ENCODE results near the gene DVL1. TPM values are rescaled to one million over a fixed set of nuclear protein-coding genes. Genes with fewer than 3 reads are reported as not detected.

The DVL1 gene
- total and polyA plus RNA-seq, 2 of the 13 experiments (the other 11 are each of a cell fraction or from before 2014, with no cell fraction given), result 30.8 to 60.4 TPM

DNA sequence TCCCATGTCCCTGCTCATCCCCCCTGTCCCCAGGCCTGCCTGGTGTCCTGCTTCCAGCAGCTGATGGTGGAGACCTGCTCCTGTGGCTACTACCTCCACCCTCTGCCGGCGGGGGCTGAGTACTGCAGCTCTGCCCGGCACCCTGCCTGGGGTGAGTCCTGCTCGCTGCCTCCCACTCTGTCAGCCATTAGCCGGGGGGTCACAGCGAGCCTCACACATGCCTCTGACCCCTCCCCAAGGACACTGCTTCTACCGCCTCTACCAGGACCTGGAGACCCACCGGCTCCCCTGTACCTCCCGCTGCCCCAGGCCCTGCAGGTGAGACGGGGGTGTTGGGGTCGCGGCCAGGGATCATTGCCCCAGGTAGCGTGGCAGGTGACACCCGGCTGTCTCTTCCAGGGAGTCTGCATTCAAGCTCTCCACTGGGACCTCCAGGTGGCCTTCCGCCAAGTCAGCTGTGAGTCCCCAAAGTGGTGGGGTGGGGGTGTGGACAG is 58.9 kb downstream of the DVL1 start (continued):
- TF ChIP-seq, protein P1, sequence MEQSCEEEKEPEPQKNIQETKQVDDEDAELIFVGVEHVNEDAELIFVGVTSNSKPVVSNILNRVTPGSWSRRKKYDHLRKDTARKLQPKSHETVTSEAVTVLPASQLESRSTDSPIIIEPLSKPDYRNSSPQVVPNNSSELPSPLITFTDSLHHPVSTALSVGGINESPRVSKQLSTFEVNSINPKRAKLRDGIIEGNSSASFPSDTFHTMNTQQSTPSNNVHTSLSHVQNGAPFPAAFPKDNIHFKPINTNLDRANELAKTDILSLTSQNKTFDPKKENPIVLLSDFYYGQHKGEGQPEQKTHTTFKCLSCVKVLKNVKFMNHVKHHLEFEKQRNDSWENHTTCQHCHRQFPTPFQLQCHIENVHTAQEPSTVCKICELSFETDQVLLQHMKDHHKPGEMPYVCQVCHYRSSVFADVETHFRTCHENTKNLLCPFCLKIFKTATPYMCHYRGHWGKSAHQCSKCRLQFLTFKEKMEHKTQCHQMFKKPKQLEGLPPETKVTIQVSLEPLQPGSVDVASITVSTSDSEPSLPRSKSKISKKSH (CRISPR knock-in tag; IDR thresholded peaks at IDR 0.05; ENCODE audit: borderline replicate concordance), result 0 out of 2 replicates have a peak, but pooled peaks have one; percentile 31
- peak; percentile 32; the same call in 1 of the 2 replicates for TF ChIP-seq SMC3 (IDR thresholded peaks at IDR 0.05; ENCODE audit: low read length)
- TF ChIP-seq MZF1 (CRISPR knock-in tag; IDR thresholded peaks at IDR 0.05; ENCODE audit: borderline replicate concordance), result no peak
- 0 out of 2 replicates have a peak, but pooled peaks have one; percentile 18 for TF ChIP-seq GABPB1 (CRISPR knock-in tag; IDR thresholded peaks at IDR 0.05)
- no peak for TF ChIP-seq NR2F1 (CRISPR knock-in tag; IDR thresholded peaks at IDR 0.05)
- TF ChIP-seq NONO (IDR thresholded peaks at IDR 0.05), result no peak
- TF ChIP-seq NONO (CRISPR knock-in tag; conservative IDR thresholded peaks at IDR 0.05), result peak; percentile 31; the same call in 1 of the 2 replicates
- no peak for TF ChIP-seq DMAP1 (CRISPR knock-in tag; IDR thresholded peaks at IDR 0.05)
- TF ChIP-seq SRF (IDR thresholded peaks at IDR 0.05; ENCODE audit: low read depth, low read length), result no peak
- TF ChIP-seq, protein P2, sequence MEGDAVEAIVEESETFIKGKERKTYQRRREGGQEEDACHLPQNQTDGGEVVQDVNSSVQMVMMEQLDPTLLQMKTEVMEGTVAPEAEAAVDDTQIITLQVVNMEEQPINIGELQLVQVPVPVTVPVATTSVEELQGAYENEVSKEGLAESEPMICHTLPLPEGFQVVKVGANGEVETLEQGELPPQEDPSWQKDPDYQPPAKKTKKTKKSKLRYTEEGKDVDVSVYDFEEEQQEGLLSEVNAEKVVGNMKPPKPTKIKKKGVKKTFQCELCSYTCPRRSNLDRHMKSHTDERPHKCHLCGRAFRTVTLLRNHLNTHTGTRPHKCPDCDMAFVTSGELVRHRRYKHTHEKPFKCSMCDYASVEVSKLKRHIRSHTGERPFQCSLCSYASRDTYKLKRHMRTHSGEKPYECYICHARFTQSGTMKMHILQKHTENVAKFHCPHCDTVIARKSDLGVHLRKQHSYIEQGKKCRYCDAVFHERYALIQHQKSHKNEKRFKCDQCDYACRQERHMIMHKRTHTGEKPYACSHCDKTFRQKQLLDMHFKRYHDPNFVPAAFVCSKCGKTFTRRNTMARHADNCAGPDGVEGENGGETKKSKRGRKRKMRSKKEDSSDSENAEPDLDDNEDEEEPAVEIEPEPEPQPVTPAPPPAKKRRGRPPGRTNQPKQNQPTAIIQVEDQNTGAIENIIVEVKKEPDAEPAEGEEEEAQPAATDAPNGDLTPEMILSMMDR (CRISPR knock-in tag; IDR thresholded peaks at IDR 0.05), result peak; percentile 83
- peak; percentile 75 for TF ChIP-seq RAD21 (CRISPR knock-in tag; IDR thresholded peaks at IDR 0.05)
- TF ChIP-seq, protein P3, sequence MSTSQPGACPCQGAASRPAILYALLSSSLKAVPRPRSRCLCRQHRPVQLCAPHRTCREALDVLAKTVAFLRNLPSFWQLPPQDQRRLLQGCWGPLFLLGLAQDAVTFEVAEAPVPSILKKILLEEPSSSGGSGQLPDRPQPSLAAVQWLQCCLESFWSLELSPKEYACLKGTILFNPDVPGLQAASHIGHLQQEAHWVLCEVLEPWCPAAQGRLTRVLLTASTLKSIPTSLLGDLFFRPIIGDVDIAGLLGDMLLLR (CRISPR knock-in tag; IDR thresholded peaks at IDR 0.05), result no peak
- TF ChIP-seq, protein P4, sequence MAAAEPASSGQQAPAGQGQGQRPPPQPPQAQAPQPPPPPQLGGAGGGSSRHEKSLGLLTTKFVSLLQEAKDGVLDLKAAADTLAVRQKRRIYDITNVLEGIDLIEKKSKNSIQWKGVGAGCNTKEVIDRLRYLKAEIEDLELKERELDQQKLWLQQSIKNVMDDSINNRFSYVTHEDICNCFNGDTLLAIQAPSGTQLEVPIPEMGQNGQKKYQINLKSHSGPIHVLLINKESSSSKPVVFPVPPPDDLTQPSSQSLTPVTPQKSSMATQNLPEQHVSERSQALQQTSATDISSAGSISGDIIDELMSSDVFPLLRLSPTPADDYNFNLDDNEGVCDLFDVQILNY (CRISPR knock-in tag; conservative IDR thresholded peaks at IDR 0.05), result no peak
- TF ChIP-seq MAZ (IDR thresholded peaks at IDR 0.05; ENCODE audit: borderline replicate concordance, low read depth, low read length), result no peak
- no peak for TF ChIP-seq MAZ (CRISPR knock-in tag; IDR thresholded peaks at IDR 0.05; ENCODE audit: low read depth)
- no peak for TF ChIP-seq ZFAT (CRISPR knock-in tag; conservative IDR thresholded peaks at IDR 0.05)
- TF ChIP-seq, protein P5, sequence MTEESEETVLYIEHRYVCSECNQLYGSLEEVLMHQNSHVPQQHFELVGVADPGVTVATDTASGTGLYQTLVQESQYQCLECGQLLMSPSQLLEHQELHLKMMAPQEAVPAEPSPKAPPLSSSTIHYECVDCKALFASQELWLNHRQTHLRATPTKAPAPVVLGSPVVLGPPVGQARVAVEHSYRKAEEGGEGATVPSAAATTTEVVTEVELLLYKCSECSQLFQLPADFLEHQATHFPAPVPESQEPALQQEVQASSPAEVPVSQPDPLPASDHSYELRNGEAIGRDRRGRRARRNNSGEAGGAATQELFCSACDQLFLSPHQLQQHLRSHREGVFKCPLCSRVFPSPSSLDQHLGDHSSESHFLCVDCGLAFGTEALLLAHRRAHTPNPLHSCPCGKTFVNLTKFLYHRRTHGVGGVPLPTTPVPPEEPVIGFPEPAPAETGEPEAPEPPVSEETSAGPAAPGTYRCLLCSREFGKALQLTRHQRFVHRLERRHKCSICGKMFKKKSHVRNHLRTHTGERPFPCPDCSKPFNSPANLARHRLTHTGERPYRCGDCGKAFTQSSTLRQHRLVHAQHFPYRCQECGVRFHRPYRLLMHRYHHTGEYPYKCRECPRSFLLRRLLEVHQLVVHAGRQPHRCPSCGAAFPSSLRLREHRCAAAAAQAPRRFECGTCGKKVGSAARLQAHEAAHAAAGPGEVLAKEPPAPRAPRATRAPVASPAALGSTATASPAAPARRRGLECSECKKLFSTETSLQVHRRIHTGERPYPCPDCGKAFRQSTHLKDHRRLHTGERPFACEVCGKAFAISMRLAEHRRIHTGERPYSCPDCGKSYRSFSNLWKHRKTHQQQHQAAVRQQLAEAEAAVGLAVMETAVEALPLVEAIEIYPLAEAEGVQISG (CRISPR knock-in tag; IDR thresholded peaks at IDR 0.05), result peak; percentile 60
- TF ChIP-seq, protein P6, sequence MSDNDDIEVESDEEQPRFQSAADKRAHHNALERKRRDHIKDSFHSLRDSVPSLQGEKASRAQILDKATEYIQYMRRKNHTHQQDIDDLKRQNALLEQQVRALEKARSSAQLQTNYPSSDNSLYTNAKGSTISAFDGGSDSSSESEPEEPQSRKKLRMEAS (IDR thresholded peaks at IDR 0.05), result no peak

Measured in HepG2 (cell line).